SJCRH30 (cell line): ENCODE measurements around the gene ACTG1. TPM values are rescaled to one million over a fixed set of nuclear protein-coding genes. Genes with fewer than 3 reads are reported as not detected.

Experiments used
- DNase-seq, 2 experiments: peaks; one replicate each; pipeline ENCODE4 v3.0.0-alpha.2; 2015 to 2020
- H3K27ac ChIP-seq: fragments of 250-450 bp; sonication (Bioruptor Pico); 2 replicates; pipeline ENCODE4 v1.5.1; 2020; ENCODE audit warnings: mild to moderate bottlenecking, moderate library complexity
- H3K27me3 ChIP-seq: fragments of 250-450 bp; sonication (Bioruptor Pico); 2 replicates; pipeline ENCODE4 v1.5.1; 2020; ENCODE audit warnings: mild to moderate bottlenecking, moderate library complexity
- H3K36me3 ChIP-seq: fragments of 250-450 bp; sonication (Bioruptor Pico); 2 replicates; pipeline ENCODE4 v1.5.1; 2020; ENCODE audit warnings: mild to moderate bottlenecking, moderate library complexity
- H3K4me1 ChIP-seq: fragments of 250-450 bp; sonication (Bioruptor Pico); 2 replicates; pipeline ENCODE4 v1.5.1; 2020; ENCODE audit warnings: mild to moderate bottlenecking, moderate library complexity
- H3K4me3 ChIP-seq: fragments of 250-450 bp; sonication (Bioruptor Pico); 2 replicates; pipeline ENCODE4 v1.5.1; 2020; ENCODE audit warnings: mild to moderate bottlenecking, moderate library complexity
- H3K9me3 ChIP-seq: fragments of 250-450 bp; sonication (Bioruptor Pico); replicated peaks from 2 replicates; pipeline ENCODE4 v1.5.1; 2020; ENCODE audit warnings: mild to moderate bottlenecking, moderate library complexity
- total RNA-seq: library from RNA; depleted of rRNA; stranded (reverse); fragments of >200 nt; shearing (Covaris generic); gene quantifications from 2 replicates; pipeline ENCODE4 v1.2.3, GENCODE V29; 2014

Gene ACTG1
- total RNA-seq, 1 experiment from 2014 or later: 3,121 TPM

- H3K4me3 ChIP-seq: peak overlapping the region; percentile 58
- H3K27ac ChIP-seq: peak overlapping the region; percentile 29; the same call in 1 of the 2 replicates
- no peaks in the 10 kb centered on the region for H3K27me3 ChIP-seq
- no peaks in the 10 kb centered on the region for H3K36me3 ChIP-seq
- DNase-seq: peak in 1 of 2 experiments; percentile 60
- H3K4me1 ChIP-seq: peaks cover 31% of the 10 kb centered on the region
- H3K9me3 ChIP-seq: no peaks in the 10 kb centered on the region
Observed at GRCh38 chr17:81482673-81483072, 29.9 kb downstream of the ACTG1 start.

GRCh38 chr17:81481815-81482505 lies 30.6 kb downstream of the ACTG1 start:
- Histone ChIP-seq H3K27me3 (no peaks in the 10 kb centered on the region), H3K9me3 (no peaks in the 10 kb centered on the region), H3K36me3 (no peaks in the 10 kb centered on the region), H3K4me1 (peaks cover 30% of the 10 kb centered on the region), H3K4me3 (no peak overlapping the region), H3K27ac (no peak overlapping the region)
- no peak for DNase-seq

GRCh38 chr17:81481073-81481799 lies 31.4 kb downstream of the ACTG1 start:
- Histone ChIP-seq H3K9me3 (no peaks in the 10 kb centered on the region), H3K4me1 (peaks cover 22% of the 10 kb centered on the region), H3K36me3 (no peaks in the 10 kb centered on the region), H3K27ac (no peak overlapping the region), H3K4me3 (no peak overlapping the region), H3K27me3 (no peaks in the 10 kb centered on the region)
- DNase-seq: no peak

- Histone ChIP-seq H3K36me3 (no peaks in the 10 kb centered on the region), H3K27me3 (no peaks in the 10 kb centered on the region), H3K9me3 (no peaks in the 10 kb centered on the region), H3K4me1 (peaks cover 18% of the 10 kb centered on the region), H3K27ac (no peak overlapping the region), H3K4me3 (no peak overlapping the region)
- peak; percentile 68 to 72 for DNase-seq
Observed at GRCh38 chr17:81480140-81481072, 32.2 kb downstream of the ACTG1 start.

- Histone ChIP-seq H3K9me3 (no peaks in the 10 kb centered on the region), H3K4me3 (no peak overlapping the region), H3K4me1 (peaks cover 18% of the 10 kb centered on the region), H3K27ac (no peak overlapping the region), H3K36me3 (no peaks in the 10 kb centered on the region), H3K27me3 (no peaks in the 10 kb centered on the region)
- peak; percentile 76 to 87 for DNase-seq
Observed at GRCh38 chr17:81479175-81480071, 33.2 kb downstream of the ACTG1 start.

GRCh38 chr17:81478119-81478518 lies 34.5 kb downstream of the ACTG1 start:
- no peak overlapping the region for H3K4me3 ChIP-seq
- H3K4me1 ChIP-seq: peaks cover 17% of the 10 kb centered on the region
- no peak for DNase-seq
- no peaks in the 10 kb centered on the region for H3K36me3 ChIP-seq
- no peaks in the 10 kb centered on the region for H3K9me3 ChIP-seq
- H3K27ac ChIP-seq: no peak overlapping the region
- H3K27me3 ChIP-seq: no peaks in the 10 kb centered on the region

GRCh38 chr17:81477173-81477572 lies 35.4 kb downstream of the ACTG1 start:
- Histone ChIP-seq H3K27me3 (no peaks in the 10 kb centered on the region), H3K4me3 (no peak overlapping the region), H3K36me3 (no peaks in the 10 kb centered on the region), H3K27ac (no peak overlapping the region), H3K9me3 (no peaks in the 10 kb centered on the region), H3K4me1 (peaks cover 8% of the 10 kb centered on the region; the same call in 1 of the 2 replicates)
- no peak for DNase-seq

- no peaks in the 10 kb centered on the region for H3K9me3 ChIP-seq
- peaks cover 8% of the 10 kb centered on the region; the same call in 1 of the 2 replicates for H3K4me1 ChIP-seq
- no peak overlapping the region for H3K4me3 ChIP-seq
- no peaks in the 10 kb centered on the region for H3K27me3 ChIP-seq
- no peak for DNase-seq
- no peaks in the 10 kb centered on the region for H3K36me3 ChIP-seq
- H3K27ac ChIP-seq: no peak overlapping the region
Observed at GRCh38 chr17:81476635-81477034, 36.0 kb downstream of the ACTG1 start.

GRCh38 chr17:81476097-81476496 lies 36.5 kb downstream of the ACTG1 start:
- Histone ChIP-seq H3K36me3 (no peaks in the 10 kb centered on the region), H3K9me3 (no peaks in the 10 kb centered on the region), H3K4me3 (no peak overlapping the region), H3K4me1 (peaks cover 9% of the 10 kb centered on the region; the same call in 1 of the 2 replicates), H3K27me3 (no peaks in the 10 kb centered on the region), H3K27ac (no peak overlapping the region)
- DNase-seq: no peak

- no peak for DNase-seq
- H3K36me3 ChIP-seq: no peaks in the 10 kb centered on the region
- no peak overlapping the region for H3K27ac ChIP-seq
- no peaks in the 10 kb centered on the region for H3K27me3 ChIP-seq
- H3K9me3 ChIP-seq: no peaks in the 10 kb centered on the region
- peaks cover 9% of the 10 kb centered on the region; the same call in 1 of the 2 replicates for H3K4me1 ChIP-seq
- H3K4me3 ChIP-seq: no peak overlapping the region
Observed at GRCh38 chr17:81474958-81475357, 37.6 kb downstream of the ACTG1 start.

- DNase-seq: no peak
- Histone ChIP-seq H3K27me3 (no peaks in the 10 kb centered on the region), H3K4me1 (peaks cover 11% of the 10 kb centered on the region; the same call in 1 of the 2 replicates), H3K4me3 (no peak overlapping the region), H3K27ac (no peak overlapping the region), H3K9me3 (no peaks in the 10 kb centered on the region), H3K36me3 (no peaks in the 10 kb centered on the region)
Observed at GRCh38 chr17:81473019-81473418, 39.6 kb downstream of the ACTG1 start.

GRCh38 chr17:81471818-81472456 lies 40.7 kb downstream of the ACTG1 start:
- H3K27me3 ChIP-seq: no peaks in the 10 kb centered on the region
- peak; percentile 65 to 76 for DNase-seq
- H3K9me3 ChIP-seq: no peaks in the 10 kb centered on the region
- H3K4me3 ChIP-seq: no peak overlapping the region
- H3K4me1 ChIP-seq: peaks cover 19% of the 10 kb centered on the region
- H3K27ac ChIP-seq: no peak overlapping the region
- H3K36me3 ChIP-seq: no peaks in the 10 kb centered on the region

- Histone ChIP-seq H3K4me1 (peaks cover 21% of the 10 kb centered on the region), H3K4me3 (no peak overlapping the region), H3K27ac (no peak overlapping the region), H3K9me3 (no peaks in the 10 kb centered on the region), H3K36me3 (no peaks in the 10 kb centered on the region), H3K27me3 (no peaks in the 10 kb centered on the region)
- DNase-seq: peak; percentile 56 to 70
Observed at GRCh38 chr17:81470944-81471817, 41.4 kb downstream of the ACTG1 start.
